ENCODE data around the gene GRPEL2.

Gene GRPEL2

DNA sequence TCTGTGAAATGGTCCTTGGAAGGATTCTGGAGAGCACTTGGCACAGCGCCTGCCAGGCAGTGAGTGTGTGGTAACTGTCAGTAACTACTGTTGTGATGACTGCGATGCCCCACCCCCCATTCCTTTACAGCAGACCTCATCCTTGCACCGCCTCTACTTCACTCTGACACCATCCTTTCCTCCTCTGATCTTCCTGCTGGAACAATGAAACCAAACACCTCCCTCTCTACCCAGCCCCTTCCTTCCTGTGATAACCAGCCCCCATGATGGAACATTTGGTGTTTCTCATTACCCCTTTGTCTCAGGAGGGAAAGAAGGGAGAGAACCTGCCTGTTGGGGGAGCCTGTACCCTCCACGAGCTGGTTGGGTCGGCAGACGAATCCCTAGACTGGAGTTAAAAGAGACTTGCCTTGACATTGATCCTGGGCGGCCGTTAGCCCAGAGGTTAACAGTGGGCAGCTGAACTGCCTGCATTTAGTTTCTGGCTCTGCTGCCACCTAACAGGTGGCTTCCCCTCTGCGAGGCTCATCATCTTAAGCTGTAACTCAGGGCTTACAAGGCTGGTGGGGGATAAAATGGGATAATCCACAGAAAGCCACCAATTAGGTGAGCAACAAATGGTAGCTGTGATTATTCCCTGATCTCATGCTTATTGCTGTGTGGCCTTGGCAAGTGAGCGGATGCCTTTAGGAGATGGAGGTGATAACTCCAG lies 34.2 kb upstream of the GRPEL2 start (continued):
- TF ChIP-seq ZNF777 (tag by site-specific recombination; IDR thresholded peaks at IDR 0.05; ENCODE audit: borderline replicate concordance) (no peak), ZNF626 (tag by site-specific recombination; IDR thresholded peaks at IDR 0.05) (no peak), ZBTB48 (tag by site-specific recombination; IDR thresholded peaks at IDR 0.05) (no peak), SP2 (tag by site-specific recombination; IDR thresholded peaks at IDR 0.05) (no peak), KLF1 (tag by site-specific recombination; IDR thresholded peaks at IDR 0.05) (no peak), ZNF768 (tag by site-specific recombination; IDR thresholded peaks at IDR 0.05) (no peak), ZNF366 (tag by site-specific recombination; conservative IDR thresholded peaks at IDR 0.05) (no peak), ZNF629 (tag by site-specific recombination; IDR thresholded peaks at IDR 0.05) (0 out of 2 replicates have a peak, but pooled peaks have one; percentile 24), ZNF132 (tag by site-specific recombination; IDR thresholded peaks at IDR 0.05; ENCODE audit: borderline replicate concordance) (no peak), SCRT1 (tag by site-specific recombination; IDR thresholded peaks at IDR 0.05; ENCODE audit: borderline replicate concordance) (no peak), ZNF16 (tag by site-specific recombination; IDR thresholded peaks at IDR 0.05; ENCODE audit: low read depth) (no peak), ZBTB7A (tag by site-specific recombination; IDR thresholded peaks at IDR 0.05; ENCODE audit: low read depth) (no peak), ZNF184 (tag by site-specific recombination; IDR thresholded peaks at IDR 0.05) (no peak), ZNF221 (tag by site-specific recombination; IDR thresholded peaks at IDR 0.05; ENCODE audit: borderline replicate concordance) (no peak), ZNF785 (tag by site-specific recombination; IDR thresholded peaks at IDR 0.05) (no peak), ZFP41 (tag by site-specific recombination; IDR thresholded peaks at IDR 0.05; ENCODE audit: borderline replicate concordance) (no peak), ZNF248 (tag by site-specific recombination; IDR thresholded peaks at IDR 0.05) (no peak), ZNF558 (tag by site-specific recombination; IDR thresholded peaks at IDR 0.05) (no peak), KLF7 (tag by site-specific recombination; IDR thresholded peaks at IDR 0.05; ENCODE audit: borderline replicate concordance) (no peak), TRIM28 (IDR thresholded peaks at IDR 0.05; ENCODE audit: borderline replicate concordance, low read length) (no peak), ZNF548 (tag by site-specific recombination; IDR thresholded peaks at IDR 0.05) (no peak), ZXDB (tag by site-specific recombination; IDR thresholded peaks at IDR 0.05) (no peak), OSR2 (tag by site-specific recombination; IDR thresholded peaks at IDR 0.05) (peak; percentile 65), EGR2 (tag by site-specific recombination; IDR thresholded peaks at IDR 0.05; ENCODE audit: low read depth) (0 out of 2 replicates have a peak, but pooled peaks have one; percentile 9), ZNF660 (tag by site-specific recombination; IDR thresholded peaks at IDR 0.05) (0 out of 2 replicates have a peak, but pooled peaks have one; percentile 24)
- TF ChIP-seq, protein P1, sequence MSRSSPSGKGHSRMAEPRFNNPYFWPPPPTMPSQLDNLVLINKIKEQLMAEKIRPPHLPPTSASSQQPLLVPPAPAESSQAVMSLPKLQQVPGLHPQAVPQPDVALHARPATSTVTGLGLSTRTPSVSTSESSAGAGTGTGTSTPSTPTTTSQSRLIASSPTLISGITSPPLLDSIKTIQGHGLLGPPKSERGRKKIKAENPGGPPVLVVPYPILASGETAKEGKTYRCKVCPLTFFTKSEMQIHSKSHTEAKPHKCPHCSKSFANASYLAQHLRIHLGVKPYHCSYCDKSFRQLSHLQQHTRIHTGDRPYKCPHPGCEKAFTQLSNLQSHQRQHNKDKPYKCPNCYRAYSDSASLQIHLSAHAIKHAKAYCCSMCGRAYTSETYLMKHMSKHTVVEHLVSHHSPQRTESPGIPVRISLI (tag by site-specific recombination; IDR thresholded peaks at IDR 0.05) = no peak
- TF ChIP-seq, protein P2, sequence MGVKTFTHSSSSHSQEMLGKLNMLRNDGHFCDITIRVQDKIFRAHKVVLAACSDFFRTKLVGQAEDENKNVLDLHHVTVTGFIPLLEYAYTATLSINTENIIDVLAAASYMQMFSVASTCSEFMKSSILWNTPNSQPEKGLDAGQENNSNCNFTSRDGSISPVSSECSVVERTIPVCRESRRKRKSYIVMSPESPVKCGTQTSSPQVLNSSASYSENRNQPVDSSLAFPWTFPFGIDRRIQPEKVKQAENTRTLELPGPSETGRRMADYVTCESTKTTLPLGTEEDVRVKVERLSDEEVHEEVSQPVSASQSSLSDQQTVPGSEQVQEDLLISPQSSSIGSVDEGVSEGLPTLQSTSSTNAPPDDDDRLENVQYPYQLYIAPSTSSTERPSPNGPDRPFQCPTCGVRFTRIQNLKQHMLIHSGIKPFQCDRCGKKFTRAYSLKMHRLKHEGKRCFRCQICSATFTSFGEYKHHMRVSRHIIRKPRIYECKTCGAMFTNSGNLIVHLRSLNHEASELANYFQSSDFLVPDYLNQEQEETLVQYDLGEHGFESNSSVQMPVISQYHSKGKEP (tag by site-specific recombination; IDR thresholded peaks at IDR 0.05) = no peak
- TF ChIP-seq, protein P3, sequence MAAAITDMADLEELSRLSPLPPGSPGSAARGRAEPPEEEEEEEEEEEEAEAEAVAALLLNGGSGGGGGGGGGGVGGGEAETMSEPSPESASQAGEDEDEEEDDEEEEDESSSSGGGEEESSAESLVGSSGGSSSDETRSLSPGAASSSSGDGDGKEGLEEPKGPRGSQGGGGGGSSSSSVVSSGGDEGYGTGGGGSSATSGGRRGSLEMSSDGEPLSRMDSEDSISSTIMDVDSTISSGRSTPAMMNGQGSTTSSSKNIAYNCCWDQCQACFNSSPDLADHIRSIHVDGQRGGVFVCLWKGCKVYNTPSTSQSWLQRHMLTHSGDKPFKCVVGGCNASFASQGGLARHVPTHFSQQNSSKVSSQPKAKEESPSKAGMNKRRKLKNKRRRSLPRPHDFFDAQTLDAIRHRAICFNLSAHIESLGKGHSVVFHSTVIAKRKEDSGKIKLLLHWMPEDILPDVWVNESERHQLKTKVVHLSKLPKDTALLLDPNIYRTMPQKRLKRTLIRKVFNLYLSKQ (tag by site-specific recombination; IDR thresholded peaks at IDR 0.05; ENCODE audit: borderline replicate concordance) = no peak
- TF ChIP-seq, protein P4, sequence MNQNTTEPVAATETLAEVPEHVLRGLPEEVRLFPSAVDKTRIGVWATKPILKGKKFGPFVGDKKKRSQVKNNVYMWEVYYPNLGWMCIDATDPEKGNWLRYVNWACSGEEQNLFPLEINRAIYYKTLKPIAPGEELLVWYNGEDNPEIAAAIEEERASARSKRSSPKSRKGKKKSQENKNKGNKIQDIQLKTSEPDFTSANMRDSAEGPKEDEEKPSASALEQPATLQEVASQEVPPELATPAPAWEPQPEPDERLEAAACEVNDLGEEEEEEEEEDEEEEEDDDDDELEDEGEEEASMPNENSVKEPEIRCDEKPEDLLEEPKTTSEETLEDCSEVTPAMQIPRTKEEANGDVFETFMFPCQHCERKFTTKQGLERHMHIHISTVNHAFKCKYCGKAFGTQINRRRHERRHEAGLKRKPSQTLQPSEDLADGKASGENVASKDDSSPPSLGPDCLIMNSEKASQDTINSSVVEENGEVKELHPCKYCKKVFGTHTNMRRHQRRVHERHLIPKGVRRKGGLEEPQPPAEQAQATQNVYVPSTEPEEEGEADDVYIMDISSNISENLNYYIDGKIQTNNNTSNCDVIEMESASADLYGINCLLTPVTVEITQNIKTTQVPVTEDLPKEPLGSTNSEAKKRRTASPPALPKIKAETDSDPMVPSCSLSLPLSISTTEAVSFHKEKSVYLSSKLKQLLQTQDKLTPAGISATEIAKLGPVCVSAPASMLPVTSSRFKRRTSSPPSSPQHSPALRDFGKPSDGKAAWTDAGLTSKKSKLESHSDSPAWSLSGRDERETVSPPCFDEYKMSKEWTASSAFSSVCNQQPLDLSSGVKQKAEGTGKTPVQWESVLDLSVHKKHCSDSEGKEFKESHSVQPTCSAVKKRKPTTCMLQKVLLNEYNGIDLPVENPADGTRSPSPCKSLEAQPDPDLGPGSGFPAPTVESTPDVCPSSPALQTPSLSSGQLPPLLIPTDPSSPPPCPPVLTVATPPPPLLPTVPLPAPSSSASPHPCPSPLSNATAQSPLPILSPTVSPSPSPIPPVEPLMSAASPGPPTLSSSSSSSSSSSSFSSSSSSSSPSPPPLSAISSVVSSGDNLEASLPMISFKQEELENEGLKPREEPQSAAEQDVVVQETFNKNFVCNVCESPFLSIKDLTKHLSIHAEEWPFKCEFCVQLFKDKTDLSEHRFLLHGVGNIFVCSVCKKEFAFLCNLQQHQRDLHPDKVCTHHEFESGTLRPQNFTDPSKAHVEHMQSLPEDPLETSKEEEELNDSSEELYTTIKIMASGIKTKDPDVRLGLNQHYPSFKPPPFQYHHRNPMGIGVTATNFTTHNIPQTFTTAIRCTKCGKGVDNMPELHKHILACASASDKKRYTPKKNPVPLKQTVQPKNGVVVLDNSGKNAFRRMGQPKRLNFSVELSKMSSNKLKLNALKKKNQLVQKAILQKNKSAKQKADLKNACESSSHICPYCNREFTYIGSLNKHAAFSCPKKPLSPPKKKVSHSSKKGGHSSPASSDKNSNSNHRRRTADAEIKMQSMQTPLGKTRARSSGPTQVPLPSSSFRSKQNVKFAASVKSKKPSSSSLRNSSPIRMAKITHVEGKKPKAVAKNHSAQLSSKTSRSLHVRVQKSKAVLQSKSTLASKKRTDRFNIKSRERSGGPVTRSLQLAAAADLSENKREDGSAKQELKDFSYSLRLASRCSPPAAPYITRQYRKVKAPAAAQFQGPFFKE (tag by site-specific recombination; IDR thresholded peaks at IDR 0.05; ENCODE audit: borderline replicate concordance) = no peak
- TF ChIP-seq, protein P5, sequence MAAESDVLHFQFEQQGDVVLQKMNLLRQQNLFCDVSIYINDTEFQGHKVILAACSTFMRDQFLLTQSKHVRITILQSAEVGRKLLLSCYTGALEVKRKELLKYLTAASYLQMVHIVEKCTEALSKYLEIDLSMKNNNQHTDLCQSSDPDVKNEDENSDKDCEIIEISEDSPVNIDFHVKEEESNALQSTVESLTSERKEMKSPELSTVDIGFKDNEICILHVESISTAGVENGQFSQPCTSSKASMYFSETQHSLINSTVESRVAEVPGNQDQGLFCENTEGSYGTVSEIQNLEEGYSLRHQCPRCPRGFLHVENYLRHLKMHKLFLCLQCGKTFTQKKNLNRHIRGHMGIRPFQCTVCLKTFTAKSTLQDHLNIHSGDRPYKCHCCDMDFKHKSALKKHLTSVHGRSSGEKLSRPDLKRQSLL (tag by site-specific recombination; IDR thresholded peaks at IDR 0.05) = no peak
